ENCODE measurements around the gene SKI.
"Not testable (repeated sequence)": the region's sequence is repeated elsewhere in the genome, so short reads cannot be mapped to it uniquely, and the experiment has no call there.

SKI gene

DNA sequence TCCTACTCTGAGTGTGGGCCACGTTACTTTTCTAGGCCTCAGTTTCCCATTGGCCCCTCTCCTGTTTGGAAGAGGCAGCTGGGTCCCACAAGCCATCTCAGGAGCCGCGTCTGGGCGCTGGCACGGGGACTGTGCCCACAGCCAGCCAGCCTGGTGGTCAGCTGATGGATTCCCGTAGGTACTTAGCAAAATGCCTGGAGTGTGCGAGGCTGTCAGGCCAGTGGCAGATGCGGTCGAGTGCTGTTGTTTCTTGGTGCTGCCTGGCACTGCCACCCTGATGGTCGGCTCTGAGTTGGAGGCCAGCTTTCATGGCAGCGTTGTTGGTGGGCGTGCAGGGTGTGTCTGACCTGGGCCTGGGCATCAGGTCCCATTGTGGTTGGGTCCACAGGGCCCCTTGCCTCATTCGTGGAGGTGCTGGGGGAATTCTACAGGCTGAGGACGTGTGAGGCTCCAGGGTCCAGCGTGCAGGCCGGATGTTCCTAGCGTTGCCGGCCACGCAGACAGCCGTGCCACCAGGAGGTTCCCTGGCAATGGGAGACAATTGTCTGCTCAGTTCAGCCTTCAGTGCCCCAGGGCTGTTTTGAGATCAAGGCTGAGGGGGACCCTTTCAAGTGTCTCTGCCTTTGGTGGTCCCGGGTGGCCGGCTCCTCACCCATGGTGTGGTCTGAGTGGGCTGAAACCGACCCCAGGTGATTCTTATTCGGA lies 20.9 kb downstream of the SKI start:
- no peak for DNase-seq

GRCh38 chr1:2249559-2249906 lies 21.4 kb downstream of the SKI start:
- no peak for DNase-seq

DNA sequence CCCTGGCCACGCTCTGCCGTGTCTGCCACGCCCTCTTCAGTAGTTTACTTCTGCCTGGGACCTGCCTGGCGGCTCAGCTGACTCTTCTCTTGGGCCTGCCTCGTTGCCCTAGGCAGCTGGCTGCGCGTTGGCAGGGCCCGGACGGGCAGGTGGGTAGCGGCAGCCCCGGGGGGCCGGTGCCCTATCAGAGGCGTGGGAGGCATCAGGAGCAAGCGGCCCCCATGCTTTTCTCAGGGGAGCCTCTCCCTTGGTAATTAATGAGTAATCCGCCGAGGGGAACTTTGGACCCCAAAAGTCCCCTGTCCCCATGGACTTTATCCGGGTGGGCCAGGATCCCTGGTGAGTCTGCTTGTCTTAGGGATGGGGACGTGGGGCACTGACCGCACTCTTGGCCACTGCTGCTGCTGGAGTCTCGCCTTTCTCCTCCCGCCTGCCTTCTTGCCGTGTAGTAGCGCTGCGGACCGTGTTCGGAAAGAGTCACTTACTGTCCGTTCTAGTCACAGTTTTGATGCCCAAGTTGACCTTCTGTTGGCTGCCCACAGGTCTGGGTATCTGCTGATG lies 22.7 kb downstream of the SKI start:
- DNase-seq = no peak

DNA sequence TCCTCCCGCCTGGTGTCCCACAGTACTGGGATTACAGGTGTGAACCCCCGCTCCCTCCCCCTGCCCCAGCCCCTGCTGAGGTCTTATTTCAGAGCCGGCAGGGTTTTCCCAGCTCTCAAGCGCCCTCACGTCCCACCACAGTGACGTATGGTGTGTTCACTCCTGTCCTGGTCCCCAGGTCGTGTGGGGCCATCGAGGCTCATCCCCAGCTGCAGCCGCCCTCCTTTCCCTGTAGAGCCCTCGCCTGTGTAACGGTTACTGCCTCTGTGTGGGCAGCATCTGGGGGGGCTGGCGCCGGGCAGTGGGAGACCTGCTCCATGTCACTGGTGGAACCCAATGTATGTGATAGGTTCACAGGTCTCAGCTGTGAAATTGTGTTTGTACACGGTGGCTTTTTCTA lies 23.2 kb downstream of the SKI start:
- DNase-seq = no peak

- DNase-seq = no peak
Observed at GRCh38 chr1:2251786-2252185, 23.7 kb downstream of the SKI start.

DNA sequence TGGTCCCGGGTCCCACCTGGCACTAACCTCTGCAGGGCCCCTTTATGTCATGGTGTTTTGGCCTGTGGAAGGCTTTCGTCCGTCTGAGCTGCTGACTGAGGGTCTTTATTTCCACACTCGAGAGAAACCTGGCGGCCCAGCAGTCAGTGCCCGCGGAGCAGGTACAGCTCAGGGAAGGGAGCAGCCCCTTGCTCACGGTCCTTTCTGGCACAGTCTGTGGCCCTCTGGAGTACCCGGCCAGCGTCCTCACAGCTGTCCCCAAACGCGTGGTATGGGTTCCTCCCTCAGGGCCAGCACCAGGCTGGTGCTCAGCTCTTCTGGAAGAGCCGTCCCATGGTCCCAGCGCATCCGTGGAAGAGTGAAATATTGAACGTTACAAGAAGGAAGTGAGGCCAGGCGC lies 24.3 kb downstream of the SKI start:
- no peak for DNase-seq

DNA sequence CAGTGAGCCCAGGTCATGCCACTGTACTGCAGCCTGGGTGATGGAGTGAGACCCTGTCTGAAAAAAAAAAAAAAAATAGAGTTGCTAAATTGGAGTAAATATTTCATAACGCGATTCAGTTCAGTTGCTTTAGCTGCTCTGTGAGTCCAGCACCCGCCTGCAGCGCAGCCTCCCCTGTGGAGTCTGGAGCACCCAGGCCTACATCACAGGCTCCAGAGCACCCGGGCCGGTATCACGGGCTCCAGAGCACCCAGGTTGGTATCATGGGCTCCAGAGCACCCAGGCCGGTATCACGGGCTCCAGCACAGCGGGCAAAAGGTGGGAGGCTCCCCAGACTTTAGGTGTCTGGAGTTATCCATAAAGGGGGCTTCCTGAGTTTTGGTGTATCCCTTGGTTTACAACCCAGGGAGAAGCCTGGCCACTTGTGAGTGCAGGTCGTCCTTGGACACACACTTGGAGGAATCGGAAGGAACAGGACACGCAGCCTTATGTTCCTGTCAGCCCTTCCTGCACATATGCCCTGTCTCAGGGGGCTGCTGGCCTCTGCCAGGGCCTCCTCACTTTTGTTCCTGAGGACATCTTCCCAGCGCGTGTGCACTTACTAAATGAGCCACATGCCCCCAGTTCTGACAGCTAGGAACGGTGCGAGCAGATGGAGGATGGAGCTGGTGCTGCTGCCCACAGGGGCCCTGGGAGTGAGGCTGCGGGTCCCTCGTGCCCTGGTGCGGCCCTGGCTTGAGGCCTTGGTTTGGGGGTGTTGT lies 25.1 kb downstream of the SKI start:
- no peak for DNase-seq

DNA sequence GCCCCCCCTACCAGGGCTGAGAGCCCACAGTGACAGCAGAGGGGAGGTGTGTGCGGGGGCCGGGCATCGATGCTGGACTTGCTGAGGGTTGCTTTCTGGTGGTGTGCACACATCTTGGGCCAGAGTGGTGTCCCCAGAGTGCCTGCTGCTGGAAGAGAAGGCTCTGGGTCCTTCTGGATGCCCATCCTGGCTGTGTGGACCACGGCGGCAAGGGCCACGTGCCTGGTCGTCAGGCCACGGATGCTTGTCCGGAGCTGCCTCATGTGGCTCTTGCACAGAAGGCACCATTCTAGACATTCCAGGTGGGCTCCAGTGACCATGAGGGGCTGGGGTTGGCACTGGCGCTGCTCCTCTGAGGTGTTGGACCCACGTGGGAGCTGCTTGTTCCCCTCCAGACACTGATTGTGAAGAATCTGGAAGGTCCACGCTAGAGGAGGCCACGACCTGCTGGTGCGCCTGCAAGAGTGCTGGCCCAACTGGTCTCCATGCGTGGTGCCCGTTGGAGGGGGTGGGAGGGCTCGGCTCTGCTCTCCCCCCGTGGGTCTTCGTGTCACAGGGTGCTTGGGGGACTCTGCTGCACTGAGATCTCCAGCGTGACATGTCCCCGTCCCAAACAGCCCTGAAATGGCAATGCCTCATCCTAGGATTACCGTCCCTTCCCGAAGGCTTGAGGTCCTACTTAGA lies 25.8 kb downstream of the SKI start:
- DNase-seq = no peak

GRCh38 chr1:2255047-2255419 lies 26.9 kb downstream of the SKI start:
- DNase-seq = no peak

GRCh38 chr1:2255420-2256369 lies 27.6 kb downstream of the SKI start:
- DNase-seq = peak; percentile 93

GRCh38 chr1:2256435-2257244 lies 28.5 kb downstream of the SKI start:
- no peak for DNase-seq

DNA sequence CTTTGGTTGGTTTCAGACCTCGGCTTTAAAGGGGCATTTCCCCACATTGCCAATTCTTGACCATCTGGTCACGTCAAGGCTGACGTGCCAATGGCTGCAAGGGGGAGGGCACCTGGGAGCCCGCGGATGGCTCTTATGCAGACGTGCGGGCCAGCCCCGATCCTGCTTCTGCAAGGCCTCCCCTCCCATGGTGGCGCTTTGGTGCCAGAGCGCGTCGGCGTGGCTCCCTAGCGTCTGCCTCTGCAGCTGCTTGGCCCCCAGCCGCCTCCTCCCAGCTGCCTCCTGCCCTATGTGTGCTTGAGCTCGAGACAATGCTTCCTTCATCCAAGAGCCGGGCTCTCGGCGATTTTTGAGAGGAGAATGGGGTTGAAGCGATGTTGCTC lies 29.1 kb downstream of the SKI start:
- DNase-seq = no peak

- DNase-seq = no peak
Observed at GRCh38 chr1:2258122-2258681, 30.1 kb downstream of the SKI start.

GRCh38 chr1:2258996-2259395 lies 30.9 kb downstream of the SKI start:
- DNase-seq = peak; percentile 77

DNA sequence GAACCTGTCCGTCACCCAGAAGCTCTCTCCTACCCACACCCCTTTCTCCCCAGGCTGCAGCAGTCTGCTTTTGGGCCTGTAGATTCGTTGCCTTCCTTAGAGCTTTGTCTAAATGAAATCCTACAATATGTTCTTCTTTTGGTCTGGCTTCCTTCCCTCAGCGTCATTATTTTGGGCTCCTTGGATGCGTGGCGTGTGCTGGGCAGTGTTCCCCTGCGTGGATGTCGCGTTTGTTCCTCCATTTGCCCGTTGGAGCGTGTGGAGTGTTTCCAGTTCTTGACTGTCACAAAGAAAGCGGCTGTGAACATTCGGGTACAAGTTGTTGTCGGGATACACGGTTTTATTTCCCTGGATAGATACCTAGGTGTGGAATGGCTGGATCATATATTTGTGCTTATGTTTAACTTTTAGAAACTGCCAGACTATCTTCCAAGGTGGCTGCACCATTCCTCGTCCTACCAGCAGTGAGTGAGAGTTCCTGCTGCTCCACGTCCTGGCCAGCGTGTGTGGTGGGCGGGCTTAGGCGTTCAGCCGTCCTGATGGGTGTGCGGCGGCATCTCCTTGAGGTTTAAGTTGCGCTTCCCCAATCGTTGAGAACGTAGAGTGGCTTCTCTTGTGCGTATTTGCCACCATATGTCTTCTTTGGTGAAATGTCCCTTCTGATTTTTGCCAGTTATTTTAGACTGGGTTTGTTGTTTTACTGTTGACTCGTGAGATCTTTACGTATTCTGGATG lies 31.7 kb downstream of the SKI start:
- DNase-seq = no peak

GRCh38 chr1:2260470-2260869 lies 32.4 kb downstream of the SKI start:
- not testable (repeated sequence) for DNase-seq

- no peak for DNase-seq
Observed at GRCh38 chr1:2260917-2261316, 32.8 kb downstream of the SKI start.

- not testable (repeated sequence) for DNase-seq
Observed at GRCh38 chr1:2261476-2262395, 33.6 kb downstream of the SKI start.

GRCh38 chr1:2266301-2266975 lies 38.3 kb downstream of the SKI start:
- no peak for DNase-seq
